T-cell (primary cell): ENCODE results near the gene VPS41. TPM values are rescaled to one million over a fixed set of nuclear protein-coding genes. Genes with fewer than 3 reads are reported as not detected.

ENCODE experiments used
- ATAC-seq, 4 experiments: fragments of 200-7000 bp in 3 of 4; fragments of 150-1000 bp in 1 of 4; cut with Tn5 transposase; replicated peaks in 1 of 4; 1 replicate in 3 of 4; 2 replicates in 1 of 4; pipeline ENCODE4 v1.10.0; 2021; ENCODE audit warnings: moderate library complexity in 3 of 4, mild to moderate bottlenecking in 2 of 4, moderate number of reproducible peaks in 1 of 4
- CTCF ChIA-PET, 2 donors: fragments of 300-600 bp; sonication (Branson Sonifier 250); formaldehyde crosslinking; loops; one replicate each; lab custom pipeline; 2022; ENCODE audit warnings: antibody characterized with exemption in 2 of 2; lab: Charles Lee
- POLR2A ChIA-PET, 2 donors: fragments of 300-600 bp; sonication (Branson Sonifier 250); formaldehyde crosslinking; loops; one replicate each; lab custom pipeline; 2022; ENCODE audit warnings: antibody characterized with exemption in 2 of 2; lab: Charles Lee
- DNase-seq, 35 experiments: peaks; one replicate each; pipeline versions ENCODE4 v3.0.0 to v3.0.0-alpha.2; 2013 to 2023
- H3K27ac ChIP-seq: one replicate; pipeline ENCODE4 v1.5.1; 2013; ENCODE audit warnings: low read length
- H3K27me3 ChIP-seq, 2 experiments: replicated peaks in 1 of 2; 1 replicate in 1 of 2; 2 replicates in 1 of 2; pipeline versions ENCODE4 v1.6.1 to v1.7.0; 2013; ENCODE audit warnings: low read length in 1 of 2, mixed read lengths in 1 of 2; ENCODE audit not compliant: control insufficient read depth in 2 of 2, insufficient read depth in 2 of 2; ENCODE audit errors: extremely low read depth in 1 of 2
- H3K36me3 ChIP-seq, 2 donors: 1 replicate in 1 of 2; 2 replicates in 1 of 2; pipeline versions ENCODE4 v1.6.1 to v1.7.0; 2013; ENCODE audit warnings: low read length in 1 of 2; ENCODE audit not compliant: control insufficient read depth in 2 of 2, insufficient read depth in 1 of 2; ENCODE audit errors: extremely low read depth in 1 of 2
- H3K4me1 ChIP-seq, 2 experiments: 1 replicate in 1 of 2; 2 replicates in 1 of 2; pipeline versions ENCODE4 v1.6.1 to v1.7.0; 2013; ENCODE audit warnings: low read length in 2 of 2, mixed read lengths in 1 of 2; ENCODE audit not compliant: insufficient read depth in 2 of 2, control insufficient read depth in 1 of 2; ENCODE audit errors: extremely low read depth in 1 of 2
- H3K4me3 ChIP-seq, 2 donors: 1 replicate in 1 of 2; 2 replicates in 1 of 2; pipeline versions ENCODE4 v1.5.1 to v1.7.0; 2013; ENCODE audit warnings: mild to moderate bottlenecking in 2 of 2, low read length in 1 of 2, moderate library complexity in 1 of 2; ENCODE audit not compliant: control insufficient read depth in 1 of 2; ENCODE audit errors: extremely low read depth in 1 of 2
- H3K9me3 ChIP-seq: 2 replicates; pipeline ENCODE4 v1.7.0; 2013
- H3K27ac Mint-ChIP-seq, 2 donors: one replicate each; pipeline ENCODE4 v1.8.0; 2020 to 2021; ENCODE audit warnings: mild to moderate bottlenecking in 2 of 2, mixed read lengths in 2 of 2
- H3K27me3 Mint-ChIP-seq, 2 donors: one replicate each; pipeline ENCODE4 v1.8.0; 2021 to 2022; ENCODE audit warnings: mixed read lengths in 2 of 2
- H3K36me3 Mint-ChIP-seq: one replicate; pipeline ENCODE4 v1.8.0; 2021; ENCODE audit warnings: mixed read lengths
- H3K4me1 Mint-ChIP-seq, 3 donors: one replicate each; pipeline ENCODE4 v1.8.0; 2020 to 2022; ENCODE audit warnings: mixed read lengths in 3 of 3, mild to moderate bottlenecking in 1 of 3
- H3K4me3 Mint-ChIP-seq, 3 donors: one replicate each; pipeline ENCODE4 v1.8.0; 2020 to 2022; ENCODE audit warnings: mild to moderate bottlenecking in 3 of 3, mixed read lengths in 3 of 3, moderate library complexity in 3 of 3
- H3K9me3 Mint-ChIP-seq, 3 donors: one replicate each; pipeline ENCODE4 v1.8.0; 2020 to 2022; ENCODE audit warnings: mixed read lengths in 3 of 3
- WGBS: methylation state at CpG from one replicate; pipeline ENCODE4 v1.1.5; 2013; ENCODE audit warnings: missing lambda C conversion rate; ENCODE audit not compliant: insufficient coverage; 5-methylcytosine and 5-hydroxymethylcytosine counted together
- total RNA-seq, 35 experiments: library from RNA in 6 of 35; stranded (reverse) in 6 of 35; fragments of 120-200 nt in 1 of 35; gene quantifications; one replicate each; pipeline versions ENCODE4 v1.2.1 to v1.2.4 and lab custom pipeline; 2013 to 2026

Gene VPS41
- total RNA-seq, 5 donors from 2014 or later (not counting 1 experiment from before 2014, with no cell fraction given) = 45.6 to 68.3 (median 55.3) TPM

GRCh38 chr7:38886265-38886664 is 22.7 kb downstream of the VPS41 start:
- DNase-seq (no peak), ATAC-seq (no peak)
- peaks cover 6 to 15% (median 13%) of the 10 kb centered on the region in 3 donors for H3K9me3 Mint-ChIP-seq
- Histone ChIP-seq H3K27ac (no peak overlapping the region), H3K27me3 (no peaks in the 10 kb centered on the region), H3K9me3 (no peaks in the 10 kb centered on the region), H3K4me3 (no peak overlapping the region), H3K36me3 (peaks cover 4 to 8% of the 10 kb centered on the region in 2 donors), H3K4me1 (no peaks in the 10 kb centered on the region)
- peaks cover 68% of the 10 kb centered on the region for H3K36me3 Mint-ChIP-seq
- no peak overlapping the region for H3K4me3 Mint-ChIP-seq
- 89% methylated on average over 9 of the region's 10 CpGs for WGBS
- POLR2A ChIA-PET = no interaction called here
- H3K27me3 Mint-ChIP-seq = no peaks in the 10 kb centered on the region
- H3K4me1 Mint-ChIP-seq = peaks cover 35 to 54% (median 42%) of the 10 kb centered on the region in 3 donors
- no peak overlapping the region for H3K27ac Mint-ChIP-seq
- CTCF ChIA-PET = no interaction called here

GRCh38 chr7:38883706-38884105 is 25.3 kb downstream of the VPS41 start:
- peaks cover 0 to 8% of the 10 kb centered on the region in 2 donors for H3K36me3 ChIP-seq
- Mint-ChIP-seq H3K27ac (no peak overlapping the region), H3K4me1 (peaks cover 56 to 77% (median 58%) of the 10 kb centered on the region in 3 donors), H3K27me3 (no peaks in the 10 kb centered on the region), H3K36me3 (peaks cover 61% of the 10 kb centered on the region), H3K4me3 (no peak overlapping the region), H3K9me3 (peaks cover 1 to 13% (median 11%) of the 10 kb centered on the region in 3 donors)
- ATAC-seq = no peak
- no CpG with 5 or more reads among the region's 1 CpG for WGBS
- ChIA-PET CTCF (interaction anchor here (0.6 to 1.0 kb wide), 2 partner anchors 9 to 10 kb away, joined by 3 to 5 read pairs; no protein-coding TSS in a partner anchor), POLR2A (no interaction called here)
- no peak overlapping the region for H3K4me3 ChIP-seq
- H3K27ac ChIP-seq = no peak overlapping the region
- DNase-seq = no peak
- no peaks in the 10 kb centered on the region for H3K9me3 ChIP-seq
- H3K4me1 ChIP-seq = peaks cover 0 to 2% of the 10 kb centered on the region in 2 experiments
- H3K27me3 ChIP-seq = no peaks in the 10 kb centered on the region

GRCh38 chr7:38881947-38882684 is 26.9 kb downstream of the VPS41 start:
- Histone ChIP-seq H3K9me3 (no peaks in the 10 kb centered on the region), H3K4me1 (peaks cover 0 to 2% of the 10 kb centered on the region in 2 experiments), H3K36me3 (peaks cover 0 to 8% of the 10 kb centered on the region in 2 donors), H3K4me3 (no peak overlapping the region), H3K27me3 (no peaks in the 10 kb centered on the region), H3K27ac (no peak overlapping the region)
- 53% methylated on average over 2 of the region's 2 CpGs for WGBS
- Mint-ChIP-seq H3K27me3 (no peaks in the 10 kb centered on the region), H3K9me3 (peaks cover 0 to 10% (median under 1%) of the 10 kb centered on the region in 3 donors), H3K36me3 (peaks cover 48% of the 10 kb centered on the region), H3K4me3 (no peak overlapping the region), H3K4me1 (peaks cover 53 to 76% (median 55%) of the 10 kb centered on the region in 3 donors), H3K27ac (no peak overlapping the region)
- no peak for ATAC-seq
- DNase-seq = no peak
- ChIA-PET POLR2A (no interaction called here), CTCF (interaction anchor here (0.5 to 0.8 kb wide), 2 partner anchors 9 to 33 kb away, joined by 3 to 4 read pairs; no protein-coding TSS in a partner anchor)

- Mint-ChIP-seq H3K4me1 (peaks cover 58 to 81% (median 64%) of the 10 kb centered on the region in 3 donors), H3K36me3 (peaks cover 42% of the 10 kb centered on the region), H3K27ac (no peak overlapping the region), H3K4me3 (no peak overlapping the region), H3K27me3 (no peaks in the 10 kb centered on the region), H3K9me3 (peaks cover 0 to 9% (median 0%) of the 10 kb centered on the region in 3 donors)
- DNase-seq = no peak
- no peak overlapping the region for H3K27ac ChIP-seq
- no peaks in the 10 kb centered on the region for H3K27me3 ChIP-seq
- ChIA-PET CTCF (interaction anchor here (0.8 to 1.5 kb wide), 2 partner anchors 10 kb away, joined by 3 to 4 read pairs; no protein-coding TSS in a partner anchor), POLR2A (no interaction called here)
- H3K9me3 ChIP-seq = no peaks in the 10 kb centered on the region
- 100% methylated on average over 1 of the region's 3 CpGs for WGBS
- peaks cover 0 to 2% of the 10 kb centered on the region in 2 experiments for H3K4me1 ChIP-seq
- no peak for ATAC-seq
- no peak overlapping the region for H3K4me3 ChIP-seq
- peaks cover 0 to 1% of the 10 kb centered on the region in 2 donors for H3K36me3 ChIP-seq
Measured at GRCh38 chr7:38881015-38881414, 28.0 kb downstream of the VPS41 start.

- WGBS = 71% methylated on average over 1 of the region's 3 CpGs
- ATAC-seq (no peak), DNase-seq (no peak)
- no peak overlapping the region for H3K27ac ChIP-seq
- no peaks in the 10 kb centered on the region for H3K27me3 Mint-ChIP-seq
- no peak overlapping the region for H3K4me3 Mint-ChIP-seq
- H3K36me3 ChIP-seq = no peaks in the 10 kb centered on the region
- no peak overlapping the region for H3K4me3 ChIP-seq
- H3K27ac Mint-ChIP-seq = no peak overlapping the region
- CTCF ChIA-PET = interaction anchor here in 1 of 2 donors (1.5 kb wide), 1 partner anchor 9 kb away, joined by 3 read pairs; no protein-coding TSS in a partner anchor
- H3K4me1 ChIP-seq = peaks cover 0 to 2% of the 10 kb centered on the region in 2 experiments
- H3K36me3 Mint-ChIP-seq = peaks cover 38% of the 10 kb centered on the region
- peaks cover 59 to 79% (median 67%) of the 10 kb centered on the region in 3 donors for H3K4me1 Mint-ChIP-seq
- no peaks in the 10 kb centered on the region for H3K9me3 ChIP-seq
- H3K27me3 ChIP-seq = no peaks in the 10 kb centered on the region
- POLR2A ChIA-PET = no interaction called here
- H3K9me3 Mint-ChIP-seq = peaks cover 0 to 9% (median 0%) of the 10 kb centered on the region in 3 donors
Measured at GRCh38 chr7:38880454-38880853, 28.5 kb downstream of the VPS41 start.

- Mint-ChIP-seq H3K4me3 (no peak overlapping the region), H3K27me3 (no peaks in the 10 kb centered on the region), H3K36me3 (peaks cover 34% of the 10 kb centered on the region), H3K27ac (no peak overlapping the region), H3K9me3 (peaks cover 0 to 9% (median 0%) of the 10 kb centered on the region in 3 donors), H3K4me1 (peaks cover 59 to 74% (median 67%) of the 10 kb centered on the region in 3 donors)
- no peak overlapping the region for H3K27ac ChIP-seq
- H3K27me3 ChIP-seq = no peaks in the 10 kb centered on the region
- CTCF ChIA-PET = interaction anchor here in 1 of 2 donors (1.5 kb wide), 1 partner anchor 9 kb away, joined by 3 read pairs; no protein-coding TSS in a partner anchor
- WGBS = no CpG with 5 or more reads among the region's 1 CpG
- no peak for ATAC-seq
- H3K9me3 ChIP-seq = no peaks in the 10 kb centered on the region
- POLR2A ChIA-PET = no interaction called here
- no peaks in the 10 kb centered on the region for H3K36me3 ChIP-seq
- DNase-seq = peak in 1 of 35 experiments; percentile 8
- peaks cover 0 to 2% of the 10 kb centered on the region in 2 experiments for H3K4me1 ChIP-seq
- no peak overlapping the region for H3K4me3 ChIP-seq
Measured at GRCh38 chr7:38880035-38880434, 29.0 kb downstream of the VPS41 start.
